RWPE1 (cell line): ENCODE data around the gene NRARP.

Experiments
- CTCF ChIA-PET: fragments of 350-600 bp; sonication (Branson Sonifier 250); formaldehyde crosslinking; extraction: SDS; loops from one replicate; lab custom pipeline; 2021; lab: Yijun Ruan, JAX
- POLR2A ChIA-PET: fragments of 400-600 bp; formaldehyde crosslinking; extraction: SDS; loops from one replicate; lab custom pipeline; 2020; ENCODE audit warnings: antibody characterized with exemption; ENCODE audit not compliant: low non-redundant PET; lab: Yijun Ruan, JAX
- DNase-seq: peaks from one replicate; pipeline ENCODE4 v3.0.0; 2012; ENCODE audit warnings: low spot score
- H3K27ac ChIP-seq: fragments of 450-650 bp; 2 replicates; pipeline ENCODE4 v1.5.1; 2017
- CTCF ChIP-seq: fragments of 450-650 bp; conservative IDR thresholded peaks from 2 replicates; pipeline ENCODE4 v1.5.1; 2017; ENCODE audit warnings: low read depth, mild to moderate bottlenecking

The NRARP gene

GRCh38 chr9:137299203-137299565 lies 2.9 kb downstream of the NRARP start:
- no peak for DNase-seq
- H3K27ac ChIP-seq: peak overlapping the region; percentile 77
- POLR2A ChIA-PET: interaction anchor here (0.6 kb wide), 1 partner anchor 13 kb away, joined by 4 read pairs; no protein-coding TSS in a partner anchor
- CTCF ChIA-PET: interaction anchor here (0.6 kb wide), 2 partner anchors 61 to 146 kb away, joined by 4 read pairs; no protein-coding TSS in a partner anchor
- no peak for TF ChIP-seq CTCF

GRCh38 chr9:137298401-137299202 lies 3.5 kb downstream of the NRARP start:
- DNase-seq: no peak
- no peak for TF ChIP-seq CTCF
- H3K27ac ChIP-seq: peak overlapping the region; percentile 77
- POLR2A ChIA-PET: interaction anchor here (0.6 kb wide), 1 partner anchor 12 kb away, joined by 4 read pairs; no protein-coding TSS in a partner anchor
- CTCF ChIA-PET: interaction anchor here (0.6 kb wide), 1 partner anchor 60 kb away, joined by 4 read pairs; no protein-coding TSS in a partner anchor

GRCh38 chr9:137297966-137298365 lies 4.1 kb downstream of the NRARP start:
- H3K27ac ChIP-seq: peak overlapping the region; percentile 77
- TF ChIP-seq CTCF: no peak
- ChIA-PET POLR2A (no interaction called here), CTCF (no interaction called here)
- no peak for DNase-seq

DNA sequence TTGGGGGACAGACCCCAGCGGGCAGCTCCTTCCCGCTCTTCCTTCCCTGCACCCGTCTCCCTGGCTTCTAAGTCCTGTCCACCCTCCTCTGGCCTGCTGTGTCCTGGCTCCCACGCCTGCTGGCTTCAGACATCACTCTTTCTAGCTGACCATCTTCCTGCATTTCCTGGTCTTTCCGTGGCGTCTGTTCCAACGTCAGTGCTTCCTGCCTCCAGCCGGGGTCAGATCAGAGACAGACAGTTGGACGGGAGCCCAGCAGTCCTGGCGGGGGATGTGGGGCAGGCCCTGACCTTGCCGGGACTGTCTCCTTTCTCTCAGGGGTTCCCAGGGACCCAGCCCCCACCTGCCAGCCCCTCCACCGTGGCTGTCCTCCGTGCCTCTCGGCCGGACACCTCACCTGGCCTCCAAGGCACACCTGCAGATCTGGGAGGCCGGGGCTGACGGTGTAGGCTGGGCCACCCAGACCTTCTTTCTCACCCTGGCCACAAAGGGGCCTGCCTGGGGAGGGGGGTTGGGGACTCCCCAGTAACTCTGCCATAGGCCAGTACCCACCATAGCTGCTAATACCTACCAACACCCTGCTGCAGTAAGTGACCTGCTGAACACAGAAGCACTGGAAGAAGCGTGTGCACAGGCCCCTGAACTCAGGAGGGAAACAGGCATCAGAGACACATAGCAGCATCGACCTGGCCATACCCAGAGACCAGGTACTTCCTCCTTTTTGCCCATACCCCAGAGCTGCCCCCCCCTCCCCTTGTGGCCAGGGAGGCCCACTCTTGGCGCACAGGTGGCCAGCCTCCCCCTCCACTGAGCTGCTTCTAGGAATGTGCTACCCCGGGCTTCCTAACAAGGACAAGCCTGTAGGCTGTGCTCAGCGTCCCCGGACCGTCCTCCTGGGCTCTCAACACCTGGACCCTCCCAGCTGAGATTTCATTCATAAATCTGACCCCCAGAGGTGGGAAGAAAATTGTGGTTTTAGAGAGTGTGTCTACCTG lies 5.1 kb downstream of the NRARP start:
- TF ChIP-seq CTCF: no peak
- DNase-seq: no peak
- CTCF ChIA-PET: interaction anchor here (0.6 to 1.5 kb wide), 3 partner anchors 148 to 857 kb away, joined by 3 to 8 read pairs (median 4); no protein-coding TSS in a partner anchor
- peak overlapping the region; percentile 44 for H3K27ac ChIP-seq
- POLR2A ChIA-PET: no interaction called here

- CTCF ChIA-PET: interaction anchor here (0.6 to 1.5 kb wide), 6 partner anchors 108 to 856 kb away, joined by 3 to 8 read pairs (median 4); no protein-coding TSS in a partner anchor
- POLR2A ChIA-PET: no interaction called here
- DNase-seq: no peak
- H3K27ac ChIP-seq: peak overlapping the region; percentile 44
- TF ChIP-seq CTCF: no peak
These were observed 6.0 kb downstream of the NRARP start for GRCh38 chr9:137295849-137296669.
